Stimulated activated CD4-positive, alpha-beta T cell treated with anti-CD3 and anti-CD28 coated beads, Interleukin-2, amount 100 ng/mL, for 4 hours (primary cell): Measurements from ENCODE around the gene PUS10.
"Not testable (repeated sequence)": the region's sequence is repeated elsewhere in the genome, so short reads cannot be mapped to it uniquely, and the experiment has no call there.

Experiments used
- DNase-seq: peaks from one replicate; pipeline ENCODE4 v3.0.0-alpha.2; 2020; ENCODE audit warnings: low read depth

Gene PUS10

DNA sequence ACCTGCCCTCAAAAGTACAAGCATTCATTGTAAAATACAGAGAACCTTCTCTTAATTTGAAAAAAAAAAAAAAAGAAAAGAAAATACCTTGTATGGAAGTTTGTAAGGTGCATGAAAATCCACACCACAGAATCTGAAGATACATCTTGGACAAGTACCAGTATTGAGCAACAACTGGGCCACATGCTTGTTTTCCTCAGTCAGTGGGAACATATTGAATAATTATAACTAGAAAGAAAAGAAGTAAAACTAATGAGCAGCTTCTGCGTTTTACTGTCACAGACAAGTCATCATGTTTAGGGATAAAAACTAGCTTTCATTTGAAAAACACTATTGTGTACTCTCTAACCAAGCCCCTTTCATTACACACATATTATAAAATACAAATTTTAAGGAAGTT is 6.4 kb downstream of the PUS10 start:
- no peak for DNase-seq

DNA sequence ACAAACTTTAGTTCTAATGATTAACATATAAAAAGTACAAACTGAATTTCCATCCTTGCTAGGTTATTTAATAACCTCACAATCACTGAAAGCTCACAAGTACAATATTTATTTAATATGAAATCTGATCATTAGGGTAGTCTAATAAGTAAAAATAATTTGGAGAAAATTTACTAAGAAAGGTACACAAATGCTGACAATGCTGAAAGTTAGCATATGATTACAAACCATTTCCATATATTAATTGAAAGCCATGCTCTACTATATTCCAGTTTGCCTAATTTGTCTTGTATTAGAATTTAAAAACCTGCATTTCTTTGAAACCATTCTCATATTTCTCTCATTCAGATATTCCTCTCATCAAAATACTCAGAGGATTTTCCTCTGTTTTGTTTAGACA is 8.7 kb downstream of the PUS10 start:
- no peak for DNase-seq

DNA sequence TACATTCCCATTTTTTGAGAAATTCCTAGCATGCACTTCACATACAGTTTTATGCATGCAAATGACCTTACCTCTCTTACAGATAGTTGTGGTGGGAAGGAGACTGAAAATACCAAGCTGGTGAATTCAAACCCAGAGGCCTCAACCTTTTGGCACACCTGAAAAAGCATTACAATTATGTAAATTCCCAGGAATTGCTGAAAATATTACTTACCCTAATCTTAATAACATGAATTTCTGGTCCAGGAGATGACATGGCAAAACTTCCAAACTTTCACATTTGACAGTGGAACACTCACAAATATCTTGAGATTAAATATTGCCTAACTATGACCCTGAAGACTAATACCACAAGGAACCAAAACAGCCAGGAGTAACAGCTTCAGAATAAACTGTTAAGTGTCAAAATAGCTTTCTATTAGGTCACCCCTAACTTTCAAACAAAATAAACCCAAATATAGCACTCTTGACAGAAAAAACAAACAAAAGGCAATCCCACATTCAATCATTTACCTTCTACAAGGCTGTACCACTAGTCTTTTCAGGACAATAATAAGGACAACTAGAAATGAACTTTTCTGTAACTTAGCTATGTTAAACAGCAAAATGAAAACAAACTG is 11.5 kb downstream of the PUS10 start:
- DNase-seq, result no peak

DNA sequence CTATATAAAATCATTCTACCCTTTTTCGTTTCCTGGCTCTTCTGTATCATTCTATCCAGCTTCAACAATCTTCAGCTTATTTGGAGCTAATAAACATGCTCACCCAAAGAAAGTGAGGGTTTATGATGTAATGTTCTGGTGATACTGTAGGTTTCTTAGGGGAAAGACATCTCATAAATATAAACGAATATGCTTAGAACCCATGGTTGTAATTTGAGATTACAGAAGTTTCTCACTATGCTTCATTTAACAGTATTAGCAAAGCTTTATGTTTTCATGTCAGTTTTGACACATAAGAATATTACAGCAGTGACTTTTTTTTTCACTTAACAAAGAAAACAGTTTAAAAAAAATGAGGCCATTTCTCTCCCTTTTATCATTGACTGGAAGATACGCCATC is 12.3 kb downstream of the PUS10 start:
- no peak for DNase-seq

DNA sequence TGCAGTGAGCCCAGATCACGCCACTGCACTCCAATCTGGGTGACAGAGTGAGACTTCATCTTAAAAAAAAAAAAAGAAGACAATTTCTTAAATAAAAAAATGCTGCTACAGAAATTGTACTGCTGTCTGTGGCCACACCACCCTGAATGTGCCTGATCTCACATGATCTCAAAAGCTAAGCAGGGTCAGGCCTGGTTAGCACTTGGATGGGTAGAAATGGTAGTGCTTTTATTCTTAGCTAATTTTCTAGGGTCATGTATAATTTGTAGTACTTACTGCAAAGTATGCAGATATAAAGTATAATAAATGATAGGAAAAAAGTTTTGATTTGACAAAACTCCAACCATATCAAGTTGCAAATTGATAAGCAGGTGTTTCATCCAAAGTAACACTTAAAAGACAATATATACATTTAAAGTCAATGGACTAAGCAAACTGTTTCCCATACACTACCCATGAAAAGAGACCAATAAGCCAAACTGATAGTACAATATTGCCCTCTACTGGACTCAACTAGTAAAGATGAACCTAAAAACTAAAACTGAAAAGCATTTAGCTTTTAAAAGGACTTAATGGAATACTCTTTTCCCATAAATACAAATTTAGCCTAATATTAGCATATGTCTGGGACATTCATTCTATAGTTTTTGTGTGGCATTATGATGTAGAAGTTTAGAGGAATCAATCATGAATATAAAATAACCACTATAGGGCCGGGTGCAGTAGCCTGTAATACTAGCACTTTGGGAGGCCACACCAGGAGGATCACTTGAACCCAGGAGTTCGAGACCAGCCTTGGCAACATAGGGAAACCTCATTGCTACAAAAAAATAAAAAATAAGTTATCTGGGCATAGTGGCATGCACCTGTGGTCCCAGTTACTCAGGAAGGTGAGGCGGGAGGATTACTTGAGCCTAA is 19.2 kb downstream of the PUS10 start:
- no peak for DNase-seq

DNA sequence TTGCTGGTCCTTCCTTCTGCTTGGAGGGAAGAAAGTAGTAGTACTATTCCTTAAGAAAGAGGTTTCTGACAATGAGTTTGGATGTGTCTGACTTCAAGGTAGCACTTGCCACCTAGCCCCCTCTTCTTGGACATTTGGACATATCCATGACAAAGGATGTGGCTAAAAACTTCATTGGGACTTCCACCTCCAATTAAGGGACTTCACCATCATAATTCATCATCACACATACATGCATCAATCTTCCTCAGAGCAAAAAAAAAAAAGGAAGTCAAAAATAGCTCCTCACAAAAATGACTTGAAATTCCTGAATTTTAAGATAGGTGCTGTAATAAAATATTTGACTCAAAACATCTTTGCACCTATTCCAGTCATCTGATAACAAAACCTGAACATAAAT is 23.9 kb downstream of the PUS10 start:
- DNase-seq, result no peak

DNA sequence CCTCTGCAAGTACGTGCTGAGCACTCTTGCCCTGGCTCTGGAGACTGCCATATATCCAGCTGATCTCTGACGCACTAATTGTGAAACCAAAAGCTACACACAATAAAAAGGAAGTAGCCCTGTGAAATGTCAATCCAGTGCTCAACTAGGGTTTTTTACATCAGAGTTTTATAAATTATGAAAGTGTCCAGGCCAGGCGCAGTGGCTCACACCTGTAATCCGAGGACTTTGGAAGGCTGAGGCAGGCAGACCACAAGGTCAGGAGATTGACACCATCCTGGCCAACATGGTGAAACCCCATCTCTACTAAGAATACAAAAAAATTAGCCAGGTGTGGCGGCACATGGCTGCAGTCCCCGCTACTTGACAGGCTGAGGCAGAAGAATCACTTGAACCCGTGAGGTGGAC is 25.1 kb downstream of the PUS10 start:
- DNase-seq, result no peak

DNA sequence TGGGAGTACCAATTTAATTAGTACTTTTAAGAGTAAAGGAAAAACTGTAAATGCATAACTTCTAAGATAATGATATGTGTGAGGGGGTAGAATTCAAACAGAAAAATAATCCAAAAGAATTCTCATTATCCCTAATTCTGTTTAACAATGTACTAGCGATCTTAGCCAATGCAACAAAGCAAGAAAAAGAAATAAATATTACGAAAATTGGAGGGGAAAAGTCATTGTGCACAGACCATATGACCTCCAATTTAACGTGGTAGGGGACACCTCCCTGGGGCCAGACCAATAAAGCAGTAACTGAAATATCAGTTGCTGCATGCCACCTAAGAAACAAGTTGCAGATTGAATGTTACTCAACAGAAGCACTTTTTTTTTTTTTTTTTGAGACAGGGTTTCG is 26.4 kb downstream of the PUS10 start:
- DNase-seq, result no peak

DNA sequence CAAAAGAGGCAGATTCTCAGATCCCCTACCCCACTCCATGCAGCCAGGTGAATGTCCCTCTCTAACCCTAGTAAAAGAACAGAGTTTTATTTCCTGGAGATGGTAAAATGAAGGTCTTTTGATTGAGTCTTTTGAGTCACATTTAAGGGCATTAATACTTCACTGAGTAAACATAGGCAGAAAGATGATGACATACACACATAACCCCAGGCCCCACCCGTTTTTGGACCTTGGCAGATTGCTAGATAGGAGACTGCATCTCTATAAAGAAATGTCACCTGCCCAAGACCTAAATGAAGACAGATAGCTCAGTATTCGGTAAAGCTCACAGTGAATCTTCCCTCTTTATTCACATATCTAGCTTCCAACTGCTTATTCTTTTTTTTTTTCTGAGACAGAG is 28.8 kb downstream of the PUS10 start:
- no peak for DNase-seq

DNA sequence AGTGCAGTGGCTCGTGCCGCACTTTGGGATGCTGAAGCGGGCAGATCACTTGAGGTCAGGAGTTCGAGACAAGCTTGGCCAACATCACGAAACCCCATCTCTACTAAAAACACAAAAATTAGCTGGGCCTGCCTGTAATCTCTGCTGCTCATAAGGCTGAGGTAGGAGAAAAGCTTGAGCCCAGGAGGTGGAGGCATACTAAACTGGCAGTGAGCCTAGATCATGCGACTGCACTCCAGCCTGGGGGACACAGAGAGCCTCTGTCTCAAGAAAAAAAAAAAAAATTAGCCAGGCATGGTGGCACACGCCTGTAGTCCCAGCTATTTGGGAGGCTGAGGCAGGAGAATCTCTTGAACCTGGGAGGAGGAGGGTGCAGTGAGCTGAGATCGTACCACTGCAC is 30.4 kb downstream of the PUS10 start:
- DNase-seq, result not testable (repeated sequence)

DNA sequence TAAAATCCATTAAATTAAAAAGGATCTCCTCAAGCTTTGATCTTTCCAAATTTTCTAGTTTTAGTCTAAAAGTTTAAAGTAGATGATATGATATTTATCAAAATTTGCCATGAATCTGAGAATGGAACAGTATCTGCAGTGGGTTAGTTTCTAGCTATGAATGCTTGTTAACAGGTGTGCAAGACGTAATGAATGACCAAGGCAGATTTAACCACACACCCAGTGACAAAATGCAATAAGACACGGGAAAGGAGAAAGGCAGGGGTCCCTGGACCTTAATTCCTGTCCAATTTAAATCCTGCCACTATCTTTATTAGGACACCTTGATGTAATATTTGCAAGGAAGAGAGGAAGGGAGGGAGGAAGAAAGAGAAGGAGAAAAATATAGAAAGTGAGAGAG is 31.0 kb downstream of the PUS10 start:
- no peak for DNase-seq

DNA sequence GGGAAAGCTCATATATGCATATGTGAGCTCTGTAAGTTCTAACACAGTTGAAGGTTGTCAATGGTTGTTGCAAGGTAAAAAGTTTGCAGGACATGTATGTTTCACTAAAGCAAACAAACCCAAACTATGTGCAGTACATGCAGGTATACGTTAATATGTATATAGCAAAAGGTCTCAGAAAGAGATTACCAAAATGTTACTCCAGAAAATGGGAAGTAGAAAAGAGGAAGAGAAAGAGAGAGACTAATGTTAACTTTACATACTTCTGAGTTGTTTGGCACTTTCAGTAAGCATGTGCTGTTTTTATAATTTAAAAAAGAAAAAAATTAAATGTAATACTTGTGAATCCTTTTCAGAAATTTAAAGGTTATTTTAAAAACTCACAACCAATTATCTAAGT is 33.3 kb downstream of the PUS10 start:
- DNase-seq, result no peak

DNA sequence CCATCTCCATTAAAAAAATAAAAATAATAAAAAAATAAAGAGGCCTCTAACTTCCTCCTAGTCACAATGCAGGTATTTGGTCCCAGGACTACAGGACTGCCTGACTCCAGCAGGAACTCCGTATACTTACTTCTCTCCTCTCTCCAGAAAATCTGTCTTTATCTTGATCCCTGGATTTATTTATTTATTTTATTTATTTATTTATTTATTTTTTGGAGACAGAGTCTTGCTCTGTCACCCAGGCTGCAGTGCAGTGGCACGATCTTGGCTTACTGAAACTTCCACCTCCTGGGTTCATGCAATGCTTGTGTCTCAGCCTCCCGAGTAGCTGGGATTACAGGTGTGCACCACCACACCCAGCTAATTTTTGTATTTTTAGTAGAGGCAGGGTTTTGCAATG is 36.0 kb downstream of the PUS10 start:
- DNase-seq, result not testable (repeated sequence)

DNA sequence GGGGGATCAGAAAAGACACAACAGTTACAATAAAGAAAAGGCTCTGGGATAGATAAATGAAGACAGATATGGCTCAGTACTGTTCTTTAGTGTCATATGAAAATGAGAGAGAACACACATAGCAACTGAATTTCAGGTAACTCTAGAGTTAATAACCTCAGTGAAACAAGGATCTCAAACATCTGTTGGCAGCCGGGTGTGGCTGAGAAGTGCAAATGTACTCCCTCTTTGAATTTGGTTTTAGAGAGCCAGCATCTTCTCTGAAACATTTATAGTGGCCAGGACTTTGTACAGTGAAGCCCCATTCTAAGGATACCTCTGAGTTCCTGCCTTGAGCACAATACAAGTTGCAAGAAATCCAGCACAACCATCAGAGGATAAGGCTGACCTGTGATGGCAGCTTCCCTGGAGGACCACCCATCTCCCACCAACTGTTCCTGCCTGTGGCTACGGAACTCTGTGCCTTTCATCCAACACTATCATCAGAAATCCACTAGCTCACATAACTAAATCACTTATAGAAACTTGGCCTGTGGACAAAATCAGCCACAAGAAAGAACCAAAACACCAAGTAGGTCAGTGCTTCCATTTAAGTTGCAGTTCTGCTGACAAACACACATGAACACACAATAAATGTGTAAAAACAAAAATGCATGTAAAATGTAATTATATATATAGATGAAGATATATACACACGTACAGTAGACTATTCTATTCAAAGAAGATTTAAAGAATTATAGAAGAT is 37.8 kb downstream of the PUS10 start:
- DNase-seq, result no peak

DNA sequence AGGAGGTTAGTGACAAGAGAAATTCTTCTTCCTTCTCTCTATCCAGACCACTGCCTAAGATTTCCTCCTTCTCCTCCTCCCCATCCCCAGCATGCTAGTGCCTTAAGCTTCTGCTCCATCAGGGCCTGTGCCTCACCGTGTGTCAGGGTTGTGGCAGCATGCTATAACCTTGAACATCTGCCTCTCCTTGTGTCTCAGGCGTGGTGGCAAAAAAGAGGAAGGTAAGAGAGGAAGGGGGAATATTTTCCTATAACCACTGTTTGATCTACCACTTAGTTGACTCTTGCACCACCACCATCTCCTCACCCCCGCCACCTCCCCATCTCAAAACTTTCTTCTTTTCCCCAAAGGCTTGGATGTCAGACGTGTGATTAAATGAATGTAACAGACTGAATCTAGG is 38.8 kb downstream of the PUS10 start:
- no peak for DNase-seq

DNA sequence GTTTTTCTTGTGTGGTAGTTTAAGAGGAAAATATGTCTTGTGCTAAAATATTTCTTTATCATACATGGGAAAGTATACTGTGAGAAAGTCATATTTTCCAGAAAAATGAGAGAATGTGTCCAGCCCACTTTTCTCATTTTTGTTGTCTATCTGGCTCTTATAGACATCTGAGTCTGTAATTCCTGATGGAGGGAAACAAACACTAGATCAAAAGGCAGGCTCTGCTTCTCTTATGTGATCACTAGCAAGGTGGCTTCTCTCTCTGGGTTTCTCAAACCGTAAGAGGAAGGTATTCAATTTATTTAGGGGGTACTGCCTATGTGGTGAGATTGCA is 40.5 kb downstream of the PUS10 start:
- DNase-seq, result no peak

DNA sequence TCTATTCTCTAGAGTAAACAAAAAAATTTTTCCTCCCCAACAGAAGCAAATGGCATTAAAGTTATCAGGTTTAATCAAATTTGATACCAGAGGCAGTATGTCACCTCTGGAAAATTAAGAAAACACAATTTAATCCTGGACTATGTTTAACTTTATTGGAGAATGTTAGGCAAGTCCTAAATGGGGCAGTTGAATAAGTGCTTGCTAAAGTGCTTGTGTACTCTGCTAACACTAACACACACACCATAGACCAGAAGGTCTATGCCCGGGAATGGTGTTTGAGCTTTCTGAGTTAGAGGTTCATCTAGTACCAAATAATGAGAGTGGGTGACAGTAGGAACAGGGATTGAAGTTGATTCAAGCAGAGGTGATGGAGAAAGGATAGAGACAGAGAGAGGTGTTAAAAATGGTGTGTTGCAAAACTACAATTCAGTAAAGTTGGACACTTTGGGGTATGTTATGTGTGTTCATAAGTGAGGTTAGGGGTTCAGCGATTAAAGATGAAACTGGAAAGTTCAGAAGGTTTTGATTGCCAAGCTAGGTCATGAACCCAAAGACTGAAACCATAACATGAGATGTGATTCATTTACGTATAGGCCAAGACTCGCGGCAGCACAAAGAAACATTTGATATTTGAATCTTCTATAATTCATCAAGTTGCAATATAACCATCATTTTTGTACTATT is 41.0 kb downstream of the PUS10 start:
- DNase-seq, result no peak

DNA sequence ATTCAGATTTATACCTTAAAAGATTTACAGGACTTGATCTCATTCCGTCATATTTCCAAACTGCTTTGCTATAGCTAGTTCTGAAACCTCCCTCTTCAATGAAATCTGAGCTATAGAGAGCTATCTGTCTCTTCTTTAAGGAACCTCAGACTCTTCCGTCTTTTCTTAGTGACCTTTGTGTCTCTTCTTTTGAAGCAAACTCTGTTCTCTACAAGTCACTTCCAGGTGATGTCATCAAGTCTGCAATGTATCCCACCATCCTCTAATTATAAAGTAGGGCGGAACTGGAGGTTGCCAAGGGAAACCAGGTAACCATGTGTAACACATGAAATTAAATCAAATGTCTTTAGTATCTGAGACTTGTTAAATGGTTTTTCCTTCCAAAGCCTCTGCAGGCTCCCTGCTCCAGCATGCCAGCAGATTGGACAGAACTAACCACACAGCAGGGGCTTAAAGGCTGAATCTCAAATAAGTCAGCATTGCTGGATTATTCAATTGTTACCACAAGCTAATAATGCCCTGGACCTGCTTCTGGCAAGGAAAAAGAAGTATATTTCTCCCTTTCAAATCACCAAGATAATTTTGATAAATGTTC is 41.7 kb downstream of the PUS10 start:
- no peak for DNase-seq

DNA sequence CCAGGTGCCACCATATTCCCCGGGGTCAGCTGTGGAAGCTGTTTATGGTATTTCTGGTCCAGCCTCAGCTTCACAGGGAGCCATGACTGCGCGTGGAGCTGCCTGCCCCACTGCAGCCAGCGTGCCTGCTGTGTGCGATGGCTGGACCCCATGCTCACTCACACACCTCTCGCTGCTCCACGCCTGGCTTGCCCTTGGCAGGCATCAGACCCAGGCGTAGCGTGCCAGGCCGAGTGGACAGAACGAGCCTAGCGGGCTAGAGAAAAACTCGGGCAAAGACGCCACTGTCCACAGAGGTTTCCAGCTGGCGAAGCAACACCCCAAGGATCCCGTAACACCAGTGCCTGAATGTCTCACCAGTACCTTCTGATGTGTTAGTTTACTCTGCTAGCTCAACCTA is 43.4 kb downstream of the PUS10 start:
- no peak for DNase-seq

DNA sequence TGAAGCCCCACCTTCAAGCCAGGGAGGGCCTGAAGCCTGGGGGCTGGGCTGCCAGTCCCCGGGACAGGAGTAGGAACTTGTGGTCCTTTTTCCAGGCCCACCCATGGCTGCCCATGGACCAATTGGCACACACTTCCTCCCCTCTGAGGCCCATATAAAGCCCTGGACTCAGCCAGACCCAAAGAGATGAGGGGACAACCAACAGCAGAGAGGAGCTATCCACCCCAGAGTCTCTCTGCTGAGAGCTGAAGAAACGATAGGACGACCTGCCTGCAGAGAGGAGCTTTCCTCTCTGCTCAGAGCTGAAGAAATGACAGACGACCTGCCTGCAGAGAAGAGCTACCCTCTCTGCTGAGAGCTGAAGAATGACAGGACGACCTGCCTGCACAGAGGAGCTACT is 44.4 kb downstream of the PUS10 start:
- no peak for DNase-seq

DNA sequence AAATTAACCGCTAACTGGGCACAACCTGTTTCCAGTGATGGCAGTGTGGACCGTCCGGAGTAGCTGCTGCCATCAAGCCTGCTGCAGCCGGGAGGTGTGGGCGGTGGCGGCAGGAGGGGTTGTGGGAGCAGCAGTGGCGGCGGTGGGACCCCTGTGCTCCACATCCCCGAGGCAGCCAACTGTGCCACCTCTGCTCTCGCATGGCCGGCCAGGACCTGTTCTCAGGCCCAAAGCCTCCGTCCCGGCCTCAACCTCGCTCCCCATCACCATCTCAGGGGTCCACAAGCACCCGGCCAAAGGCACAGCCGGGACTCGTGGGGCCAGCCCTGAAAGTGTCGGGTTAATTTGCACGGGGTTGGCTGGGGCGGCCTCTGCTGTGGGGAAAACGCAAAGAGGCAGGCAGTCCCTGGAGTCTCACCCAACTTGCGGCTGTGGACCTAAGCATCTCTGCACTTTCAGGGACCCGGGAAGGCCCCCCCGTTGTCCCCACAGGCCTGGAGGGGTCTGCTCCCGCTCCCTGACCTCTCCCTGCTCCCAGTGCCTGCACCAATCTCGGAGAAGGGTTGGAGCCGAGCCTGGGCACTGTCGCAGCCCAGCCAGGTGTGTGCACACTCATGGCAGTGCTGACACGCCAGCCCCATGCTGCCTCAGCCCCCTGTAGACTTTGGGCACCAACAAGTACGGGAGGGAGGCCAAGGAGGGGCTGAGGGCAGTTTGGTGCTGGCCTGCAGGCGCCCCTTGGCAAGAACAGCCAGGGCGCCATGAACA is 45.0 kb downstream of the PUS10 start:
- DNase-seq, result no peak
